PC-9 (cell line): ENCODE data around the gene PRSS21.

ENCODE experiments used
- EZH2 ChIP-seq: fragments of 200-600 bp; sonication (generic); IDR thresholded peaks from 2 replicates; pipeline ENCODE4 v1.8.0; 2017; ENCODE audit warnings: antibody characterized with exemption, low read depth
- TF ChIP-seq, protein P1 (sequence below): fragments of 200-600 bp; sonication (generic); conservative IDR thresholded peaks from 2 replicates; pipeline ENCODE4 v1.6.1; 2017; ENCODE audit warnings: mixed run types, antibody characterized with exemption, mild to moderate bottlenecking, moderate library complexity

- TF ChIP-seq, protein P1, sequence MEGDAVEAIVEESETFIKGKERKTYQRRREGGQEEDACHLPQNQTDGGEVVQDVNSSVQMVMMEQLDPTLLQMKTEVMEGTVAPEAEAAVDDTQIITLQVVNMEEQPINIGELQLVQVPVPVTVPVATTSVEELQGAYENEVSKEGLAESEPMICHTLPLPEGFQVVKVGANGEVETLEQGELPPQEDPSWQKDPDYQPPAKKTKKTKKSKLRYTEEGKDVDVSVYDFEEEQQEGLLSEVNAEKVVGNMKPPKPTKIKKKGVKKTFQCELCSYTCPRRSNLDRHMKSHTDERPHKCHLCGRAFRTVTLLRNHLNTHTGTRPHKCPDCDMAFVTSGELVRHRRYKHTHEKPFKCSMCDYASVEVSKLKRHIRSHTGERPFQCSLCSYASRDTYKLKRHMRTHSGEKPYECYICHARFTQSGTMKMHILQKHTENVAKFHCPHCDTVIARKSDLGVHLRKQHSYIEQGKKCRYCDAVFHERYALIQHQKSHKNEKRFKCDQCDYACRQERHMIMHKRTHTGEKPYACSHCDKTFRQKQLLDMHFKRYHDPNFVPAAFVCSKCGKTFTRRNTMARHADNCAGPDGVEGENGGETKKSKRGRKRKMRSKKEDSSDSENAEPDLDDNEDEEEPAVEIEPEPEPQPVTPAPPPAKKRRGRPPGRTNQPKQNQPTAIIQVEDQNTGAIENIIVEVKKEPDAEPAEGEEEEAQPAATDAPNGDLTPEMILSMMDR: no peak
- TF ChIP-seq EZH2: no peak
Observed at GRCh38 chr16:2769100-2769529, 47.9 kb upstream of the PRSS21 start.
